Measurements from ENCODE around the gene RPS26. TPM values are rescaled to one million over a fixed set of nuclear protein-coding genes. Genes with fewer than 3 reads are reported as not detected.

Gene RPS26
- total and polyA plus RNA-seq, 9 of the 15 experiments (the other 6 are each of a cell fraction or from before 2014, with no cell fraction given), result 70.2 to 1,589 (median 852) TPM

DNA sequence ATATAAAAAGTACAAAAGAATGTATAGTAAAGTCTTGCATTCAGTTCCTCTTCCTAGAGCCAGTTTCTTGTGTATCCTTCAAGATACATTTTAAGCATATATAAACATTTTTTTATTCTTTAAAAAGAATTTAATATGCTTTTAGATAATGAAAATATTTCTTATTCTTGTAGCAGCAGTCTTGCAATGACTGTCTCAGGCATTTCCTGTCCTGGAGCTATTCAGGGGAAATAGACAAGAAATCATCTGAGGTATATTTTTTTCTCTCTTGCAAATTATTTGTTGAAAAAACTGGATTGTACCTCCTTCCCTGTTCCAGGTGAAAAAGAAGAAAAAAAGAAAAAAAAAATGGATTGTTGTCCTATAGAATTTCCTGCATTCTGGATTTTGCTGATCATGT lies 21.3 kb downstream of the RPS26 start:
- no peak overlapping the region for H3K27ac ChIP-seq (ENCODE audit: extremely low read depth, low read depth, low read length)
- no peak overlapping the region for H3K9ac ChIP-seq (ENCODE audit: insufficient read depth in 1 of 2, low read depth in 2 of 2, low read length in 2 of 2)
- DNase-seq (ENCODE audit: extremely low read depth in 1 of 4, low spot score in 3 of 4) (no peak), FAIRE-seq (no peak), ATAC-seq (no peak)
- no peaks in the 10 kb centered on the region for H3K79me2 ChIP-seq (ENCODE audit: control insufficient read depth, insufficient read depth, low read length)
- POLR2A ChIA-PET, result interaction anchor here (1.1 kb wide), 1 partner anchor 17 kb away, joined by 3 read pairs; no protein-coding TSS in a partner anchor
- intact Hi-C loops (cut with micrococcal nuclease), result no loop called here
- TF ChIP-seq SUPT5H (IDR thresholded peaks at IDR 0.05), result no peak
- TF ChIP-seq PCBP1 (IDR thresholded peaks at IDR 0.05; ENCODE audit: low read depth, low read length, poor library complexity, severe bottlenecking), result no peak
- TF ChIP-seq NCOA2 (IDR thresholded peaks at IDR 0.05; ENCODE audit: partially characterized antibody in 2 of 2), result no peak
- TF ChIP-seq, protein P1, sequence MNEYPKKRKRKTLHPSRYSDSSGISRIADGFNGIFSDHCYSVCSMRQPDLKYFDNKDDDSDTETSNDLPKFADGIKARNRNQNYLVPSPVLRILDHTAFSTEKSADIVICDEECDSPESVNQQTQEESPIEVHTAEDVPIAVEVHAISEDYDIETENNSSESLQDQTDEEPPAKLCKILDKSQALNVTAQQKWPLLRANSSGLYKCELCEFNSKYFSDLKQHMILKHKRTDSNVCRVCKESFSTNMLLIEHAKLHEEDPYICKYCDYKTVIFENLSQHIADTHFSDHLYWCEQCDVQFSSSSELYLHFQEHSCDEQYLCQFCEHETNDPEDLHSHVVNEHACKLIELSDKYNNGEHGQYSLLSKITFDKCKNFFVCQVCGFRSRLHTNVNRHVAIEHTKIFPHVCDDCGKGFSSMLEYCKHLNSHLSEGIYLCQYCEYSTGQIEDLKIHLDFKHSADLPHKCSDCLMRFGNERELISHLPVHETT (CRISPR knock-in tag; conservative IDR thresholded peaks at IDR 0.05 in 1 of 2, IDR thresholded peaks at IDR 0.05 in 1 of 2), result no peak
- TF ChIP-seq ZBTB9 (CRISPR knock-in tag; IDR thresholded peaks at IDR 0.05), result no peak
- TF ChIP-seq HMGN3 (IDR thresholded peaks at IDR 0.05; ENCODE audit: borderline replicate concordance, extremely low read depth, insufficient read length, low read depth, low read length), result no peak
- TF ChIP-seq NR2F6 (CRISPR knock-in tag; IDR thresholded peaks at IDR 0.05), result no peak
- no peaks in the 10 kb centered on the region for H3K27me3 ChIP-seq (ENCODE audit: control insufficient read depth in 2 of 2, insufficient read depth in 2 of 2, low read length in 2 of 2)
- in situ Hi-C loops (cut with MboI), result no loop called here
- CTCF ChIA-PET (ENCODE audit: low intra/inter-chr PET ratio), result no interaction called here
- BruUV-seq (replicated peaks), result no TSS peak
- no peak overlapping the region for H2AFZ ChIP-seq (ENCODE audit: low read depth, low read length)
- H3K9me1 ChIP-seq (ENCODE audit: control insufficient read depth, insufficient read depth, low read length), result no peaks in the 10 kb centered on the region
- H3K4me1 ChIP-seq (replicated peaks in 1 of 2; ENCODE audit: control insufficient read depth in 2 of 2, insufficient read depth in 2 of 2, low read length in 2 of 2), result no peaks in the 10 kb centered on the region; a peak in 1 of 5 replicates
- no peak overlapping the region for H3K4me2 ChIP-seq (ENCODE audit: insufficient read depth, low read length)
- no peaks in the 10 kb centered on the region for H3K36me3 ChIP-seq (ENCODE audit: control insufficient read depth, insufficient read depth, low read length)
- no peaks in the 10 kb centered on the region for H3K9me3 ChIP-seq (replicated peaks; ENCODE audit: control insufficient read depth, insufficient read depth, low read depth, low read length)
- H4K20me1 ChIP-seq (replicated peaks; ENCODE audit: control insufficient read depth, insufficient read depth, low read length), result no peaks in the 10 kb centered on the region
- no peak overlapping the region for H3K4me3 ChIP-seq
